Measurements from ENCODE around the gene S100PBP. TPM values are rescaled to one million over a fixed set of nuclear protein-coding genes. Genes with fewer than 3 reads are reported as not detected.

S100PBP gene
- total and polyA plus RNA-seq, 2 donors (not counting 3 experiments of a cell fraction or from before 2014, with no cell fraction given), result 15.4 to 38.6 TPM

- ChIA-PET CTCF (interaction anchor here (0.6 to 3.2 kb wide), 20 partner anchors 8 to 472 kb away, joined by 3 to 24 read pairs (median 4); no protein-coding TSS in a partner anchor), POLR2A (no interaction called here)
- H3K27me3 ChIP-seq (ENCODE audit: control insufficient read depth in 2 of 2, insufficient read depth in 2 of 2, low read length in 2 of 2), result peaks cover 14 to 17% of the 10 kb centered on the region in 2 experiments
- H3K36me3 ChIP-seq (ENCODE audit: control insufficient read depth in 2 of 2, extremely low read depth in 1 of 2, insufficient read depth in 2 of 2, low read length in 2 of 2), result no peaks in the 10 kb centered on the region
- H3K27ac ChIP-seq (ENCODE audit: insufficient read depth, low read depth, low read length), result no peak overlapping the region
- no peak overlapping the region for H2AFZ ChIP-seq (ENCODE audit: low read depth, low read length)
- H3K4me3 ChIP-seq (replicated peaks in 1 of 3; ENCODE audit: insufficient read depth in 1 of 3, low read depth in 1 of 3, low read length in 3 of 3), result no peak overlapping the region
- FAIRE-seq (no peak), DNase-seq (ENCODE audit: low read depth, low spot score) (no peak)
- H3K9me1 ChIP-seq (replicated peaks; ENCODE audit: control insufficient read depth, extremely low read depth, insufficient read depth, low read length), result no peaks in the 10 kb centered on the region
- no peaks in the 10 kb centered on the region for H4K20me1 ChIP-seq (replicated peaks; ENCODE audit: control insufficient read depth, extremely low read depth, insufficient read depth, low read length)
- dilution Hi-C loops (cut with MboI; ENCODE audit: extremely low pct_ligation_motif_present, low sequenced_read_pairs) (no loop called here), intact Hi-C loops (cut with micrococcal nuclease) (loop anchor here (2.0 kb wide), 2 partner anchors 45 to 473 kb away; no protein-coding TSS in a partner anchor)
- H3K4me2 ChIP-seq (ENCODE audit: insufficient read depth, low read length), result no peak overlapping the region
- TF ChIP-seq EZH2 (IDR thresholded peaks at IDR 0.05; ENCODE audit: borderline replicate concordance, low read depth, low read length, severe bottlenecking), result no peak
- TF ChIP-seq JUN (IDR thresholded peaks at IDR 0.05; ENCODE audit: borderline replicate concordance, insufficient read depth, insufficient read length, low read depth), result no peak
- TF ChIP-seq CTCF (IDR thresholded peaks at IDR 0.05; ENCODE audit: extremely low read depth in 1 of 2, insufficient read depth in 1 of 2, low read depth in 1 of 2, low read length in 2 of 2), result no peak
- no peak for TF ChIP-seq MYC (IDR thresholded peaks at IDR 0.05; ENCODE audit: low read depth, low read length)
- no peak for TF ChIP-seq POLR2A (IDR thresholded peaks at IDR 0.05; ENCODE audit: low read depth, low read length)
- no peak for TF ChIP-seq FOS (IDR thresholded peaks at IDR 0.05; ENCODE audit: borderline replicate concordance, insufficient read depth, low read length)
- TF ChIP-seq GATA2 (IDR thresholded peaks at IDR 0.05; ENCODE audit: insufficient read depth, insufficient read length, low read depth, low read length), result no peak
- TF ChIP-seq POLR2AphosphoS5 (IDR thresholded peaks at IDR 0.05; ENCODE audit: insufficient read depth, low read depth, low read length), result no peak
- TF ChIP-seq, protein P1, sequence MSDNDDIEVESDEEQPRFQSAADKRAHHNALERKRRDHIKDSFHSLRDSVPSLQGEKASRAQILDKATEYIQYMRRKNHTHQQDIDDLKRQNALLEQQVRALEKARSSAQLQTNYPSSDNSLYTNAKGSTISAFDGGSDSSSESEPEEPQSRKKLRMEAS (IDR thresholded peaks at IDR 0.05; ENCODE audit: insufficient read depth, insufficient read length), result no peak
- BruUV-seq (replicated peaks), result no TSS peak
- no peak overlapping the region for H3K9ac ChIP-seq (replicated peaks; ENCODE audit: extremely low read depth, insufficient read depth, low read length)
- no peaks in the 10 kb centered on the region for H3K4me1 ChIP-seq (ENCODE audit: control insufficient read depth, extremely low read depth, insufficient read depth, low read length)
- H3K79me2 ChIP-seq (ENCODE audit: control insufficient read depth, insufficient read depth, low read length), result no peaks in the 10 kb centered on the region
- no peaks in the 10 kb centered on the region for H3K9me3 ChIP-seq (replicated peaks; ENCODE audit: control insufficient read depth, insufficient read depth, low read length)
Measured at GRCh38 chr1:32873484-32873883, 56.0 kb downstream of the S100PBP start.
